Neural progenitor cell (in vitro differentiated cells): Measurements from ENCODE around the gene PRSS33.

Experiments
- CTCF ChIP-seq: fragments of 200-600 bp; sonication (generic); IDR thresholded peaks from 2 replicates; pipeline ENCODE4 v1.5.1; 2017; ENCODE audit warnings: antibody characterized with exemption, mild to moderate bottlenecking
- EZH2phosphoT487 ChIP-seq: fragments of 200-600 bp; sonication (generic); IDR thresholded peaks from 2 replicates; pipeline ENCODE4 v1.6.1; 2017; ENCODE audit warnings: antibody characterized with exemption

DNA sequence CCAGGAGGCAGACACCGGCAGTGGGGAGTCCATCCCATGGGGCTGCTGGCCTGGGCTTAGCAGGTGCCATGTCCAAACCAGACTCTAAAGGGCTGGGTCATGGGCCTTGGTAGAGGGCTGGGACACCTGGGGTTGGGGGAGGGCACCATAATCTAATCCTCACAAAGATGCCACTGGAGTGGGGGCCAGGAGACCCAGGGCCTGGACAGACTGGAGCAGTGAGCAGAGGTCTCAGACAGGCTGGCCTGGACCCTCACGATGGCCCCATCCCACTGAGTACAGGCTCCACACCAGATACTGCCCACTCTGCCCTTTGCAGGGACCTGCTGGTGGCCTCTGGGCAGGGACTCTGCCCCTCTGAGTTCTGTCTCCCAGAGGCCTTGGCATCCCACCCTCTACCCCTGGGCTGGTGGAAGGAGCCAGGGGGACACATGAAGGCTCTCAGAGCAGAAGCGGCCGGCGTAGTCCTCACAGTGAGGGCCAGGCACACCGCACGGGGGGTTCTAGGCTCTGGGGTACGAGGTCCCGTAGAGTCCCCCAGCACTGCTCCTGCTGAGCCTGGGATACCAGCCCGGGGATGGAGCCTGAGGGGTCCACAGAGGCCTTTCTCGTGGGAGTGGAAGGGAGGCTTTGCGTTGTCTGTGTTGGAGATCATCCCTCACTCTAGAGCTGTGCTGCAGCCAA lies 44.9 kb downstream of the PRSS33 start:
- TF ChIP-seq EZH2phosphoT487 (no peak), CTCF (no peak)
